CD4-positive, alpha-beta T cell (primary cell): ENCODE measurements around the gene ADCY10. TPM values are rescaled to one million over a fixed set of nuclear protein-coding genes. Genes with fewer than 3 reads are reported as not detected.
A peak's percentile ranks its signal among the peaks of the same experiment; 100 is the strongest.

Experiments used
- ATAC-seq: fragments of 200-7000 bp; cut with Tn5 transposase; one replicate; pipeline ENCODE4 v1.10.0; 2022; ENCODE audit warnings: mild to moderate bottlenecking; ENCODE audit not compliant: poor library complexity
- CTCF ChIA-PET: fragments of 350-600 bp; sonication (Branson Sonifier 250); formaldehyde crosslinking; loops from one replicate; lab custom pipeline; 2021; ENCODE audit warnings: antibody characterized with exemption, inconsistent platforms; lab: Charles Lee
- POLR2A ChIA-PET: fragments of 350-600 bp; sonication (Branson Sonifier 250); formaldehyde crosslinking; loops from one replicate; lab custom pipeline; 2021; ENCODE audit warnings: antibody characterized with exemption, inconsistent platforms; lab: Charles Lee
- DNase-seq, 14 experiments: peaks; one replicate each; pipeline ENCODE4 v3.0.0-alpha.2; 2013 to 2020; ENCODE audit warnings: mixed read lengths in 2 of 14
- H3K27ac ChIP-seq, 2 donors: one replicate each; pipeline versions ENCODE4 v1.5.1 to v1.7.0; 2013; ENCODE audit warnings: low read length in 2 of 2, low read depth in 1 of 2, mild to moderate bottlenecking in 1 of 2
- H3K27me3 ChIP-seq, 2 experiments: 1 replicate in 1 of 2; 2 replicates in 1 of 2; pipeline versions ENCODE4 v1.6.1 to v1.7.0; 2013; ENCODE audit warnings: low read length in 2 of 2, control low read depth in 1 of 2, mild to moderate bottlenecking in 1 of 2, moderate library complexity in 1 of 2; ENCODE audit not compliant: insufficient read depth in 2 of 2, control insufficient read depth in 1 of 2
- H3K36me3 ChIP-seq: one replicate; pipeline ENCODE4 v1.6.1; 2013; ENCODE audit warnings: low read length, control low read depth; ENCODE audit not compliant: insufficient read depth
- H3K4me1 ChIP-seq: one replicate; pipeline ENCODE4 v1.6.1; 2013; ENCODE audit warnings: low read length, control low read depth; ENCODE audit not compliant: insufficient read depth
- H3K4me3 ChIP-seq: one replicate; pipeline ENCODE4 v1.5.1; 2013; ENCODE audit warnings: mild to moderate bottlenecking, low read length, moderate library complexity
- H3K9me3 ChIP-seq, 2 experiments: 1 replicate in 1 of 2; 2 replicates in 1 of 2; pipeline versions ENCODE4 v1.6.1 to v1.7.0; 2013; ENCODE audit warnings: low read length in 2 of 2, mild to moderate bottlenecking in 2 of 2, control low read depth in 1 of 2, moderate library complexity in 1 of 2; ENCODE audit not compliant: control insufficient read depth in 1 of 2, insufficient read depth in 1 of 2
- H3K27ac Mint-ChIP-seq: one replicate; pipeline ENCODE4 v1.8.0; 2020; ENCODE audit warnings: mixed read lengths
- H3K27me3 Mint-ChIP-seq: one replicate; pipeline ENCODE4 v1.8.0; 2021; ENCODE audit warnings: mixed read lengths
- H3K36me3 Mint-ChIP-seq: one replicate; pipeline ENCODE4 v1.8.0; 2021; ENCODE audit warnings: low read depth, mixed read lengths
- H3K4me1 Mint-ChIP-seq: one replicate; pipeline ENCODE4 v1.8.0; 2021; ENCODE audit warnings: low read depth, mixed read lengths
- H3K4me3 Mint-ChIP-seq: one replicate; pipeline ENCODE4 v1.8.0; 2020; ENCODE audit warnings: mild to moderate bottlenecking, mixed read lengths
- H3K9me3 Mint-ChIP-seq: one replicate; pipeline ENCODE4 v1.8.0; 2020; ENCODE audit warnings: mixed read lengths
- intact Hi-C, 2 experiments: fragments of 100-400 bp; cut with DNase I in 1 of 2; cut with micrococcal nuclease in 1 of 2; formaldehyde crosslinking; loops; one replicate each; pipeline versions ENCODE4 v1.15.1 to v1.9.0; 2023 to 2025; cut with DNase I, micrococcal nuclease
- total RNA-seq, 174 experiments: library from RNA in 2 of 174; stranded (reverse) in 2 of 174; gene quantifications; one replicate each; pipeline ENCODE4 v1.2.3 and lab custom pipeline; 2021 to 2026
- TF ChIP-seq, protein P1 (sequence below): fragments of 200-600 bp; IDR thresholded peaks from one replicate; pipeline ENCODE4 v1.8.0; 2022; ENCODE audit warnings: antibody characterized with exemption, mild to moderate bottlenecking

Gene ADCY10
- total RNA-seq, 2 experiments from 2014 or later = 0.11 to 0.52 TPM

DNA sequence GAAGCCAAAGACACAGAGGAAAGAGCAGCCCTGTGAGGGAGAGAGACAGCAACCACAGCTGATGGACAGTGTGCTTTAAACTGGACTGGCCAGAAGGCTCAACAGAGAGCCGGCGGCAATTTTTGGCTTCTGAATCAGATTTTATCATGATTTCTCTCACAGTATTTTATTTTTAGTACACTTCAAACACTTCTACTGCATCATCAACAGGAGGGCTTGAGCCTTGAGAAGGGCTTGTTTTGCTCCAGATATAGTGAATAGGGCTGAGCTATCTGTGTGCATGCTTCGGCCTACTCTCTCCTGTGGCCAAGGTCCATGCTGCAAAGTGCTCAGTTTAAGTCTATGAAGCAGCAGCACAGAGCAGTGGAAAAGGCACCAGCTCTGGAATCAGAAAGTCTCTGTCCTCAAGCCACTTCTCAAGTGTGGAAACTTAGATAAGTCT is 33.3 kb downstream of the ADCY10 start:
- H3K27ac ChIP-seq = no peak overlapping the region
- ATAC-seq = no peak
- Mint-ChIP-seq H3K36me3 (no peaks in the 10 kb centered on the region), H3K27me3 (no peaks in the 10 kb centered on the region), H3K4me3 (no peak overlapping the region), H3K27ac (no peak overlapping the region), H3K9me3 (no peaks in the 10 kb centered on the region), H3K4me1 (no peaks in the 10 kb centered on the region)
- no peaks in the 10 kb centered on the region for H3K9me3 ChIP-seq
- no peak for DNase-seq
- TF ChIP-seq, protein P1, sequence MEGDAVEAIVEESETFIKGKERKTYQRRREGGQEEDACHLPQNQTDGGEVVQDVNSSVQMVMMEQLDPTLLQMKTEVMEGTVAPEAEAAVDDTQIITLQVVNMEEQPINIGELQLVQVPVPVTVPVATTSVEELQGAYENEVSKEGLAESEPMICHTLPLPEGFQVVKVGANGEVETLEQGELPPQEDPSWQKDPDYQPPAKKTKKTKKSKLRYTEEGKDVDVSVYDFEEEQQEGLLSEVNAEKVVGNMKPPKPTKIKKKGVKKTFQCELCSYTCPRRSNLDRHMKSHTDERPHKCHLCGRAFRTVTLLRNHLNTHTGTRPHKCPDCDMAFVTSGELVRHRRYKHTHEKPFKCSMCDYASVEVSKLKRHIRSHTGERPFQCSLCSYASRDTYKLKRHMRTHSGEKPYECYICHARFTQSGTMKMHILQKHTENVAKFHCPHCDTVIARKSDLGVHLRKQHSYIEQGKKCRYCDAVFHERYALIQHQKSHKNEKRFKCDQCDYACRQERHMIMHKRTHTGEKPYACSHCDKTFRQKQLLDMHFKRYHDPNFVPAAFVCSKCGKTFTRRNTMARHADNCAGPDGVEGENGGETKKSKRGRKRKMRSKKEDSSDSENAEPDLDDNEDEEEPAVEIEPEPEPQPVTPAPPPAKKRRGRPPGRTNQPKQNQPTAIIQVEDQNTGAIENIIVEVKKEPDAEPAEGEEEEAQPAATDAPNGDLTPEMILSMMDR = no peak
- H3K4me1 ChIP-seq = no peaks in the 10 kb centered on the region
- H3K27me3 ChIP-seq = no peaks in the 10 kb centered on the region
- H3K4me3 ChIP-seq = no peak overlapping the region
- POLR2A ChIA-PET = interaction anchor here (1.3 kb wide), 1 partner anchor 55 kb away, joined by 5 read pairs; no protein-coding TSS in a partner anchor
- CTCF ChIA-PET = no interaction called here
- H3K36me3 ChIP-seq = no peaks in the 10 kb centered on the region
- intact Hi-C loops = no loop called here

DNA sequence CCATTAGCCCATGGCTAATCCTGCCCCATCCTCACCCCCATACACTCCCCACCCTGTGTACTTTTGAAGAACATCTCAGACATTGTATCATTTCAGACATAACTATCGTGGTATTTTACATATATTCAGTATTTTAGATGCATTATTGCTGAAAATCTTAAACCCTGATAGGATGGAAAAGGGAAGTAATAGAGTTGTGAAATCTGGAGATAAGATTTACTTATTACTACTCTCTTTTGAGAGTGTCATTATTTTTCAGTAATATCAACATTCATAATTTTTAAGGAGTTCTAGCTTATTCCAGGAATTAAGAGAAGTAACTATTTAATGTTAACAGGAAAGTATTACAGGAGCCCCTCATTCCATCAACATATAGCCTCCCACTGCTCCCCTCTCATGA is 34.4 kb downstream of the ADCY10 start:
- no peaks in the 10 kb centered on the region for H3K9me3 ChIP-seq
- Mint-ChIP-seq H3K36me3 (no peaks in the 10 kb centered on the region), H3K4me3 (no peak overlapping the region), H3K27ac (no peak overlapping the region), H3K27me3 (no peaks in the 10 kb centered on the region), H3K9me3 (no peaks in the 10 kb centered on the region), H3K4me1 (no peaks in the 10 kb centered on the region)
- intact Hi-C loops = no loop called here
- ChIA-PET POLR2A (interaction anchor here (1.3 kb wide), 1 partner anchor 56 kb away, joined by 5 read pairs; no protein-coding TSS in a partner anchor), CTCF (no interaction called here)
- ATAC-seq = no peak
- H3K4me1 ChIP-seq = no peaks in the 10 kb centered on the region
- H3K36me3 ChIP-seq = no peaks in the 10 kb centered on the region
- no peak overlapping the region for H3K27ac ChIP-seq
- no peak for DNase-seq
- TF ChIP-seq, protein P1 = no peak
- no peak overlapping the region for H3K4me3 ChIP-seq
- no peaks in the 10 kb centered on the region for H3K27me3 ChIP-seq

DNA sequence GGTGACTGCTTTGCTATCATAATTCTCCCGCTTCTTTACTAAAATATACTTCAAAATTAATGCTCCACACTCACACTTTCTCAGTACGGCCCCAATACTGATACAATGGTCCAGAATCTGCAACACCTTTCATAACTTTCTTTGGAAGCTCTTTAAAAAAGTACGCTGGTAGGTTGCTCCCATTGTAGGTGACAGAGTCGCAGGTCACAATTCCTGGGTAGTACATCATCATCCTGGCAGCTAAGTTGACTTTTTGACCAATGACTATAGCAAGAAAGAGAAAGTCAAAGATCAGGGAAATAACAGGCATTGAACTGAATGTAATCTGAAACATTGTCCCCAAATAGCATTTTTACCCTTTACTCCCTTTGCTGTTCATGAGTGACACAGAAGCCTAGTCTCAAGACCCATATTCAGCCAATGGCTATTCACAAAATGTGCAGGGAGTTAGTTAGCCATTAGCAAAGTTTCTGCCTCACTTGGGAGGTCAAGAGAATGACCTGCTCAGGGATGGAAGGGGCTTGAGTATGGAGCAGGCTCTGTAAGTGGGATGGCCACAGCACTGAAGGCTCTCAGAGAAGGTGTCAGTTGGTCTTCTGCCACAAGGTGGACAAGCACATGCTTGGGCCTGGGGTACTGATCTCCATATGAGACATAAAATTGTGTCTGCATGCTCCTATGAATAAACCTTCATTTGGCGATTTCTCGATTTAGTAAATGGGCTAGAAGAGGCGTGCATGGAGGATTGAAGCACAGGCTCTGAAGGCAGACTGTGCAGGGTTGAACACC is 35.4 kb downstream of the ADCY10 start:
- H3K27ac Mint-ChIP-seq = no peak overlapping the region
- H3K9me3 ChIP-seq = no peaks in the 10 kb centered on the region
- DNase-seq = peak in 1 of 14 experiments; percentile 3
- no peaks in the 10 kb centered on the region for H3K36me3 ChIP-seq
- H3K4me1 Mint-ChIP-seq = no peaks in the 10 kb centered on the region
- no peaks in the 10 kb centered on the region for H3K27me3 Mint-ChIP-seq
- no peaks in the 10 kb centered on the region for H3K9me3 Mint-ChIP-seq
- no peak for ATAC-seq
- no peaks in the 10 kb centered on the region for H3K36me3 Mint-ChIP-seq
- POLR2A ChIA-PET = no interaction called here
- no peak overlapping the region for H3K27ac ChIP-seq
- no peak overlapping the region for H3K4me3 ChIP-seq
- H3K27me3 ChIP-seq = no peaks in the 10 kb centered on the region
- intact Hi-C loops = no loop called here
- CTCF ChIA-PET = no interaction called here
- H3K4me3 Mint-ChIP-seq = no peak overlapping the region
- TF ChIP-seq, protein P1 = no peak
- H3K4me1 ChIP-seq = no peaks in the 10 kb centered on the region
